H1 (cell line): ENCODE measurements around the gene ERCC1. TPM values are rescaled to one million over a fixed set of nuclear protein-coding genes. Genes with fewer than 3 reads are reported as not detected.

Experiments used
- CTCF ChIA-PET: fragments of 300-600 bp; sonication (Branson Sonifier 250); formaldehyde crosslinking; loops from one replicate; lab custom pipeline; 2021; ENCODE audit not compliant: partially characterized antibody; lab: Charles Lee
- POLR2A ChIA-PET: fragments of 300-600 bp; sonication (Branson Sonifier 250); formaldehyde crosslinking; loops from one replicate; lab custom pipeline; 2021; ENCODE audit warnings: inconsistent platforms; ENCODE audit not compliant: partially characterized antibody; lab: Charles Lee
- DNase-seq, 2 experiments: peaks; one replicate each; pipeline versions ENCODE4 v3.0.0 to v3.0.0-alpha.2; 2010 to 2022; ENCODE audit warnings: low spot score in 2 of 2, low read depth in 1 of 2, mixed read lengths in 1 of 2
- FAIRE-seq: peaks from 2 replicates; lab custom pipeline; 2011; peaks lifted over from hg19 to GRCh38; lab: Jason Lieb, UNC
- H2AFZ ChIP-seq: 2 replicates; pipeline ENCODE4 v1.8.1; 2012; ENCODE audit warnings: low read length, inconsistent platforms
- H2AK5ac ChIP-seq: 2 replicates; pipeline ENCODE4 v1.6.1; 2013; ENCODE audit warnings: low read depth, low read length
- H2BK120ac ChIP-seq: replicated peaks from 2 replicates; pipeline ENCODE3; 2013; ENCODE audit warnings: low read depth, low read length, inconsistent platforms
- H2BK12ac ChIP-seq: 2 replicates; pipeline ENCODE4 v1.6.1; 2013; ENCODE audit warnings: low read depth, low read length
- H2BK15ac ChIP-seq: 2 replicates; pipeline ENCODE4 v1.6.1; 2013; ENCODE audit warnings: low read length
- H2BK20ac ChIP-seq: 2 replicates; pipeline ENCODE4 v1.6.1; 2013; ENCODE audit warnings: low read length
- H2BK5ac ChIP-seq: 2 replicates; pipeline ENCODE4 v1.6.1; 2013; ENCODE audit warnings: low read depth, low read length
- H3K14ac ChIP-seq: 2 replicates; pipeline ENCODE4 v1.6.1; 2013; ENCODE audit warnings: inconsistent platforms; ENCODE audit not compliant: insufficient read length
- H3K18ac ChIP-seq: 2 replicates; pipeline ENCODE4 v1.6.1; 2013; ENCODE audit warnings: low read length; ENCODE audit errors: extremely low read depth
- H3K23ac ChIP-seq: 2 replicates; pipeline ENCODE4 v1.6.1; 2013; ENCODE audit warnings: inconsistent platforms; ENCODE audit not compliant: insufficient read length
- H3K23me2 ChIP-seq: 2 replicates; pipeline ENCODE4 v1.6.1; 2013; ENCODE audit warnings: low read depth, low read length
- H3K27ac ChIP-seq: 2 replicates; pipeline ENCODE4 v1.6.1; 2011; ENCODE audit warnings: low read depth, low read length, inconsistent platforms
- H3K27me3 ChIP-seq, 4 experiments: replicated peaks in 1 of 4; 1 replicate in 1 of 4; 2 replicates in 3 of 4; pipeline versions ENCODE4 v1.6.1 to v1.8.1; 2011 to 2013; ENCODE audit warnings: low read length in 3 of 4, mild to moderate bottlenecking in 3 of 4, inconsistent platforms in 2 of 4, mixed read lengths in 2 of 4, moderate library complexity in 1 of 4; ENCODE audit not compliant: control insufficient read depth in 3 of 4, insufficient read depth in 3 of 4; ENCODE audit errors: extremely low read depth in 1 of 4
- H3K36me3 ChIP-seq, 4 experiments: 2 replicates each; pipeline versions ENCODE4 v1.6.1 to v1.8.1; 2011 to 2013; ENCODE audit warnings: mild to moderate bottlenecking in 4 of 4, low read length in 3 of 4, moderate library complexity in 2 of 4, control low read depth in 1 of 4, inconsistent platforms in 1 of 4; ENCODE audit not compliant: insufficient read depth in 4 of 4, control insufficient read depth in 2 of 4
- H3K4ac ChIP-seq: replicated peaks from 2 replicates; pipeline ENCODE3; 2013; ENCODE audit warnings: low read length, low read depth, mixed read lengths, inconsistent platforms; ENCODE audit not compliant: insufficient read length
- H3K4me1 ChIP-seq, 4 experiments: replicated peaks in 1 of 4; 1 replicate in 1 of 4; 2 replicates in 3 of 4; pipeline versions ENCODE4 v1.6.1 to v1.8.1; 2011 to 2013; ENCODE audit warnings: low read length in 3 of 4, inconsistent platforms in 2 of 4, mixed read lengths in 1 of 4; ENCODE audit not compliant: insufficient read depth in 4 of 4, control insufficient read depth in 3 of 4
- H3K4me2 ChIP-seq, 2 experiments: 2 replicates each; pipeline versions ENCODE4 v1.6.1 to v1.8.1; 2011 to 2013; ENCODE audit warnings: low read depth in 2 of 2, low read length in 2 of 2, control low read depth in 1 of 2, inconsistent platforms in 1 of 2, mild to moderate bottlenecking in 1 of 2; ENCODE audit not compliant: insufficient read depth in 1 of 2
- H3K4me3 ChIP-seq, 4 experiments: fragments of 200-600, 300-600 bp in 1 of 4; sonication (generic), shearing (Covaris generic), sonication (Bioruptor Twin) in 1 of 4; 2 replicates each; pipeline versions ENCODE4 v1.5.1 to v1.8.1; 2011 to 2016; ENCODE audit warnings: low read length in 4 of 4, low read depth in 3 of 4, control low read depth in 2 of 4, inconsistent platforms in 2 of 4, mild to moderate bottlenecking in 2 of 4, mixed read lengths in 1 of 4, moderate library complexity in 1 of 4; ENCODE audit not compliant: insufficient read depth in 2 of 4; ENCODE audit errors: extremely low read depth in 1 of 4
- H3K56ac ChIP-seq: replicated peaks from 2 replicates; pipeline ENCODE3; 2013; ENCODE audit warnings: low read depth, mild to moderate bottlenecking, mixed read lengths, low read length, inconsistent platforms; ENCODE audit not compliant: insufficient read length
- H3K79me1 ChIP-seq: 2 replicates; pipeline ENCODE4 v1.6.1; 2013; ENCODE audit warnings: low read depth, low read length, control low read depth
- H3K79me2 ChIP-seq, 2 experiments: 2 replicates each; pipeline versions ENCODE4 v1.6.1 to v1.8.1; 2012 to 2013; ENCODE audit warnings: low read length in 2 of 2, mild to moderate bottlenecking in 2 of 2, inconsistent platforms in 1 of 2; ENCODE audit not compliant: insufficient read depth in 2 of 2, control insufficient read depth in 1 of 2
- H3K9ac ChIP-seq, 4 experiments: replicated peaks in 1 of 4; 1 replicate in 1 of 4; 2 replicates in 3 of 4; pipeline versions ENCODE4 v1.6.1 to v1.8.1; 2011 to 2013; ENCODE audit warnings: low read depth in 3 of 4, low read length in 3 of 4, control low read depth in 2 of 4, mild to moderate bottlenecking in 2 of 4, moderate library complexity in 2 of 4, inconsistent platforms in 1 of 4; ENCODE audit errors: extremely low read depth in 1 of 4
- H3K9me3 ChIP-seq, 2 experiments: 2 replicates each; pipeline versions ENCODE4 v1.6.1 to v1.8.1; 2012 to 2013; ENCODE audit warnings: mild to moderate bottlenecking in 2 of 2, moderate library complexity in 2 of 2, control low read depth in 1 of 2, inconsistent platforms in 1 of 2, low read depth in 1 of 2, low read length in 1 of 2, mixed read lengths in 1 of 2; ENCODE audit not compliant: insufficient read depth in 2 of 2
- H4K20me1 ChIP-seq, 2 experiments: replicated peaks in 1 of 2; 2 replicates each; pipeline versions ENCODE3 to v1.8.1; 2011 to 2013; ENCODE audit warnings: inconsistent platforms in 2 of 2, low read length in 2 of 2, mild to moderate bottlenecking in 1 of 2; ENCODE audit not compliant: insufficient read depth in 2 of 2, control insufficient read depth in 1 of 2
- H4K5ac ChIP-seq: 2 replicates; pipeline ENCODE4 v1.6.1; 2013; ENCODE audit warnings: low read length, low read depth, mixed read lengths, inconsistent platforms; ENCODE audit not compliant: insufficient read length
- H4K8ac ChIP-seq: 2 replicates; pipeline ENCODE4 v1.8.0; 2013; ENCODE audit warnings: mild to moderate bottlenecking, moderate library complexity, low read length, inconsistent platforms; ENCODE audit not compliant: insufficient read depth; ENCODE audit errors: extremely low read depth
- H4K91ac ChIP-seq: replicated peaks from 2 replicates; pipeline ENCODE3; 2013; ENCODE audit warnings: low read length, mixed read lengths, inconsistent platforms; ENCODE audit not compliant: insufficient read length
- CEBPB ChIP-seq: IDR thresholded peaks from 2 replicates; pipeline ENCODE4 v1.6.1; 2012; ENCODE audit warnings: low read depth, low read length
- KDM4A ChIP-seq: IDR thresholded peaks from one replicate; pipeline ENCODE4 v1.7.1; 2012; ENCODE audit warnings: low read depth, mild to moderate bottlenecking, moderate library complexity, low read length, inconsistent platforms; ENCODE audit not compliant: severe bottlenecking
- PHF8 ChIP-seq: fragments of 200-600 bp; sonication (generic); conservative IDR thresholded peaks from 2 replicates; pipeline ENCODE4 v1.7.1; 2012; ENCODE audit warnings: low read depth, mild to moderate bottlenecking, inconsistent platforms, low read length, moderate library complexity
- RBBP5 ChIP-seq: IDR thresholded peaks from 2 replicates; pipeline ENCODE4 v1.7.1; 2012; ENCODE audit warnings: low read depth, mild to moderate bottlenecking, inconsistent platforms, low read length, moderate library complexity, borderline replicate concordance
- RFX5 ChIP-seq: IDR thresholded peaks from 2 replicates; pipeline ENCODE4 v1.6.1; 2011; ENCODE audit warnings: low read depth, low read length, improper control_type of control experiment, borderline replicate concordance
- TBP ChIP-seq: IDR thresholded peaks from 2 replicates; pipeline ENCODE4 v1.6.1; 2011; ENCODE audit warnings: low read depth, low read length, improper control_type of control experiment
- WGBS, 2 experiments: shearing (Covaris generic) in 1 of 2; methylation state at CpG; one replicate each; pipeline versions ENCODE4 v1.1.6 to v1.1.7; 2013 to 2015; ENCODE audit warnings: low lambda C conversion rate in 2 of 2, mixed read lengths in 2 of 2, inconsistent platforms in 1 of 2, low coverage in 1 of 2, missing lambda C conversion rate in 1 of 2; ENCODE audit not compliant: insufficient replicate concordance in 2 of 2, insufficient coverage in 1 of 2, insufficient read length in 1 of 2; ENCODE audit errors: extremely low coverage in 1 of 2, missing lambda C conversion rate in 1 of 2; 5-methylcytosine and 5-hydroxymethylcytosine counted together
- polyA plus RNA-seq, 7 experiments: library from polyadenylated mRNA; depleted of rRNA in 3 of 7; stranded (reverse) in 5 of 7; unstranded in 2 of 7; fragments of >200 nt in 5 of 7; fragments of 200-250 nt in 2 of 7; gene quantifications; 1 replicate in 5 of 7; 2 replicates in 1 of 7; 4 replicates in 1 of 7; pipeline versions ENCODE4 v1.2.1 to v1.2.3, GENCODE V29; 2011 to 2013; ENCODE audit warnings: missing spikeins in 2 of 7, mixed read lengths in 2 of 7
- total RNA-seq: library from RNA; stranded (reverse); fragmentation: NEBNext Ultra II Directional; extraction: Animal tissue kit (Norgen Biotek cat#: 25700); gene quantifications from 2 replicates; pipeline ENCODE4 v1.2.1, GENCODE V29; 2021
- TF ChIP-seq, protein P1 (sequence below): IDR thresholded peaks from 2 replicates; pipeline ENCODE4 v1.6.1; 2012; ENCODE audit warnings: low read length, inconsistent platforms

The ERCC1 gene
- total and polyA plus RNA-seq, 2 of the 8 experiments (the other 6 are each of a cell fraction or from before 2014, with no cell fraction given) = 44.7 to 94.2 TPM

DNA sequence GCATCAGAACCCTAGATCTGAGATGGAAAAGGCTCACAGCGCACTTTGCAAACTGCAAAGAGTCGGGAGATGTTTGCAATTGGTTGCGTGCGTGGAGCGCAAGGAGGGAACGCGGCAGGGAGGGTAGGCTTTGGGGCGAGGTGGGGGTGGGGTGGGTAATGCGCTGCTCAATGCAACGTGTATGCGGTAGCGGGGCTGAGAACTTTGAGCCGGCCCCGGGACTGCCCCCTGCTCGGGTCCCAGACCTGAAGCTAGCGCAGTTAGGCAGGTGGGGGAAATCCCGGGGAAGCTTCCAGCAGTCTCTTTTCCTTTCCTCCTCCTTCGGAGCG, 45.0 kb upstream of the ERCC1 start:
- POLR2A ChIA-PET = interaction anchor here (0.8 to 4.4 kb wide), 26 partner anchors 9 to 190 kb away, joined by 3 to 52 read pairs (median 6); partner anchors contain the start of genes ERCC1, PPM1N, PPP1R13L and RTN2
- CTCF ChIA-PET = interaction anchor here (0.6 to 32.9 kb wide), 12 partner anchors 9 to 174 kb away, joined by 3 to 760 read pairs (median 7); partner anchors contain the start of genes ERCC1 and RTN2
- Histone ChIP-seq H3K9ac (peak overlapping the region in 3 of 4 experiments; percentile 51 to 92 (median 85); a peak in 5 of 7 replicates), H2BK5ac (peak overlapping the region; percentile 81), H3K36me3 (no peaks in the 10 kb centered on the region), H3K79me1 (no peaks in the 10 kb centered on the region), H3K14ac (no peak overlapping the region), H3K23me2 (peaks cover 24% of the 10 kb centered on the region; the same call in 1 of the 2 replicates), H4K8ac (peak overlapping the region; percentile 93; the same call in 1 of the 2 replicates), H3K79me2 (no peaks in the 10 kb centered on the region), H3K4me2 (peak overlapping the region; percentile 72 to 97), H4K5ac (no peak overlapping the region), H3K23ac (no peak overlapping the region), H3K56ac (no peak overlapping the region), H4K91ac (no peak overlapping the region), H4K20me1 (peaks cover 0 to 3% of the 10 kb centered on the region in 2 experiments), H2BK15ac (no peak overlapping the region), H3K4ac (no peak overlapping the region), H2AFZ (no peak overlapping the region), H2AK5ac (no peak overlapping the region), H3K9me3 (no peaks in the 10 kb centered on the region), H2BK120ac (no peak overlapping the region), H2BK12ac (peak overlapping the region; percentile 92; the same call in 1 of the 2 replicates), H3K27me3 (peaks cover 0 to 19% (median 17%) of the 10 kb centered on the region in 4 experiments; a peak in 4 of 7 replicates), H3K4me3 (peak overlapping the region; percentile 48 to 95 (median 73)), H3K27ac (peak overlapping the region; percentile 87), H3K4me1 (peaks cover 0 to 20% (median 13%) of the 10 kb centered on the region in 4 experiments; a peak in 6 of 7 replicates), H2BK20ac (no peak overlapping the region), H3K18ac (peak overlapping the region; percentile 60; the same call in 1 of the 2 replicates)
- FAIRE-seq (no peak), DNase-seq (no peak)
- 2% methylated on average over 13 of the region's 19 CpGs; no CpG with 5 or more reads in 1 of the 2 experiments for WGBS, 2 experiments
- peak; percentile 43; the same call in 1 of the 2 replicates for TF ChIP-seq TBP
- peak; percentile 45 for TF ChIP-seq PHF8
- TF ChIP-seq KDM4A = peak; percentile 58
- TF ChIP-seq RFX5 = no peak
- TF ChIP-seq RBBP5 = peak; percentile 90; the same call in 1 of the 2 replicates
- no peak for TF ChIP-seq CEBPB
- TF ChIP-seq, protein P1, sequence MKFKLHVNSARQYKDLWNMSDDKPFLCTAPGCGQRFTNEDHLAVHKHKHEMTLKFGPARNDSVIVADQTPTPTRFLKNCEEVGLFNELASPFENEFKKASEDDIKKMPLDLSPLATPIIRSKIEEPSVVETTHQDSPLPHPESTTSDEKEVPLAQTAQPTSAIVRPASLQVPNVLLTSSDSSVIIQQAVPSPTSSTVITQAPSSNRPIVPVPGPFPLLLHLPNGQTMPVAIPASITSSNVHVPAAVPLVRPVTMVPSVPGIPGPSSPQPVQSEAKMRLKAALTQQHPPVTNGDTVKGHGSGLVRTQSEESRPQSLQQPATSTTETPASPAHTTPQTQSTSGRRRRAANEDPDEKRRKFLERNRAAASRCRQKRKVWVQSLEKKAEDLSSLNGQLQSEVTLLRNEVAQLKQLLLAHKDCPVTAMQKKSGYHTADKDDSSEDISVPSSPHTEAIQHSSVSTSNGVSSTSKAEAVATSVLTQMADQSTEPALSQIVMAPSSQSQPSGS = no peak
